ENCODE measurements around the gene NCMAP.
"Not testable (repeated sequence)": the region's sequence is repeated elsewhere in the genome, so short reads cannot be mapped to it uniquely, and the experiment has no call there.

Gene NCMAP

DNA sequence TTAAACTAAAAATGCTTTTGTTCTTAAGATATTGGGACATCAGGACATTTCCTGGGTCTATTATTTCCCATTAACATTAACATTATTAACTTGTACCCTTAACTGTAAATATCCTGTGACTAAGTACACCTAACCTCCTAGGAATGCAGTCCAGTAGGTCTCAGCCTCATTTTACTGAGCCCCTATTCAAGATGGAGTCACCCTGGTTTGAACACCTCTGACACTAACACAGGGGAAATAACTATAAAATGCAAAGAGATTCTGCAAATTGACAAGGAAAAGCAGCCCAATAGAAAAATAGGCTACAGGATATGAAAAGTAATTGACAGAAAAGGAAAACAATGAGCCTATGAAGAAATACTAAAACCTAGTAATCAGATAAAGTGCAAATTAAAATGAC lies 11.6 kb upstream of the NCMAP start:
- Histone ChIP-seq H3K4me3 (ENCODE audit: low read depth, low read length) (no peak overlapping the region), H3K27ac (ENCODE audit: low read depth, low read length) (no peak overlapping the region), H3K27me3 (ENCODE audit: control insufficient read depth, insufficient read depth, low read length) (no peaks in the 10 kb centered on the region), H3K9ac (ENCODE audit: low read length) (no peak overlapping the region), H3K9me3 (ENCODE audit: control insufficient read depth, insufficient read depth, low read depth, low read length) (no peaks in the 10 kb centered on the region), H3K4me1 (ENCODE audit: control insufficient read depth, insufficient read depth, low read length) (peaks cover 15% of the 10 kb centered on the region), H3K36me3 (ENCODE audit: control insufficient read depth, insufficient read depth, low read length) (no peaks in the 10 kb centered on the region)

DNA sequence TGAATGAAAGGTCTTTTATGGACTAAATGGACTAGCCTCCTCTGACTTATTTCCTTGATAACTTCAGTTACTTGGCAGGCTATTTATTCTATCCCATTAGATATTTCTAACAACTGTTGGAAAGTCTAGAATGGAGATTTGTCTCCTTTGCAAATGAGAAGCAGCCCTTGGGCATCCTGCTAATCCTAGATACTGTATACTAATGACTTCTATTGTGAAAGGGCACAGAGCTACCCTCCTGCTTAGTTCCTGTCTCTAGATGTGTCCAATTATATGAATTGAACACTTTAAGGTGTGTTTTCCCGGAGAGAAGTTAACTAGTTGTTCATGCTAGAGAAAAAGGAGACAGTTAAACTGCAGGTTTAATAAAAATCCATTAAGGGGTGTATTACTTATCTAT lies 10.2 kb upstream of the NCMAP start:
- Histone ChIP-seq H3K36me3 (ENCODE audit: control insufficient read depth, insufficient read depth, low read length) (no peaks in the 10 kb centered on the region), H3K27ac (ENCODE audit: low read depth, low read length) (no peak overlapping the region), H3K4me1 (ENCODE audit: control insufficient read depth, insufficient read depth, low read length) (peaks cover 13% of the 10 kb centered on the region), H3K9me3 (ENCODE audit: control insufficient read depth, insufficient read depth, low read depth, low read length) (no peaks in the 10 kb centered on the region), H3K27me3 (ENCODE audit: control insufficient read depth, insufficient read depth, low read length) (no peaks in the 10 kb centered on the region), H3K4me3 (ENCODE audit: low read depth, low read length) (no peak overlapping the region), H3K9ac (ENCODE audit: low read length) (no peak overlapping the region)

DNA sequence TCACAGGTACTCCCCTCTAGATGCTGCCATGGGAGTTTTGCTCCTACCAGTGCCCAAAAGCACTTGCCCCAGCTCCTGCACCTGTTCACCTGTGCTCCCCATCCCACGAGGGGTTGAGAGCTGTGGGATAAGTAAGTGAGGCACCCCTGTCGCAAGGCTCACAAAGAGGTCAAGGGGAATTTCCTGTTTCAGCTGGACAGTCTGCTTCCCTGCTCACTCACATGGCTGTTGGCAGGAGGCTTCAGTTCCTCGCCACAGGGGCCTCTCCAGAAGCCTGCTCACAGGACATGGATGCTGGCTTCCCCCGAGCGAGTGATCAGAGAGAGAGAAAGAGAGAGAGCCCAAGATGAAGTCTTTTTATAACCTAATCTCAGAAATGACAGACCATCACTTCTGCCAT lies 8.7 kb upstream of the NCMAP start:
- H3K36me3 ChIP-seq (ENCODE audit: control insufficient read depth, insufficient read depth, low read length): no peaks in the 10 kb centered on the region
- H3K4me1 ChIP-seq (ENCODE audit: control insufficient read depth, insufficient read depth, low read length): peaks cover 2% of the 10 kb centered on the region; the same call in 1 of the 2 replicates
- H3K27me3 ChIP-seq (ENCODE audit: control insufficient read depth, insufficient read depth, low read length): no peaks in the 10 kb centered on the region
- H3K9ac ChIP-seq (ENCODE audit: low read length): no peak overlapping the region
- no peak overlapping the region for H3K4me3 ChIP-seq (ENCODE audit: low read depth, low read length)
- H3K27ac ChIP-seq (ENCODE audit: low read depth, low read length): no peak overlapping the region
- no peaks in the 10 kb centered on the region for H3K9me3 ChIP-seq (ENCODE audit: control insufficient read depth, insufficient read depth, low read depth, low read length)

DNA sequence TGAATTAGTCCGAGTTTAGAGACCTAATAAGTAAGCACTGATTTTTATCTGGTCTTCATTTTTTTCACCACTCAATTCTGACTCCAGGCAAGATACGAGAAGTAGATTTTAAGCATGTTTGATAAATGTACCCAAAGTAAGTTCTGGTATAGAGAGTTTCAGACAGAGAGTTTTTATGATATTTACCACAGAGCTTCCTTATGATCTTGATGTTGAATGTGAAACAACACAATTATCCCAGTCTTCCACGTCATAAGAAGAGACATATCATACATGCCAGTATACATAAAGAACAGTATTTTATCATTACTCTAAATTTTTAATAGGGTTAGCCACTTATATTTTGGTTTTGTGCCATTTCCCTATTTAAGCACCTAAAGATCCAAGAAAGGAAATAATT lies 7.8 kb upstream of the NCMAP start:
- Histone ChIP-seq H3K9ac (ENCODE audit: low read length) (no peak overlapping the region), H3K4me3 (ENCODE audit: low read depth, low read length) (no peak overlapping the region), H3K4me1 (ENCODE audit: control insufficient read depth, insufficient read depth, low read length) (peaks cover 6% of the 10 kb centered on the region; the same call in 1 of the 2 replicates), H3K9me3 (ENCODE audit: control insufficient read depth, insufficient read depth, low read depth, low read length) (no peaks in the 10 kb centered on the region), H3K27me3 (ENCODE audit: control insufficient read depth, insufficient read depth, low read length) (no peaks in the 10 kb centered on the region), H3K27ac (ENCODE audit: low read depth, low read length) (no peak overlapping the region), H3K36me3 (ENCODE audit: control insufficient read depth, insufficient read depth, low read length) (no peaks in the 10 kb centered on the region)

DNA sequence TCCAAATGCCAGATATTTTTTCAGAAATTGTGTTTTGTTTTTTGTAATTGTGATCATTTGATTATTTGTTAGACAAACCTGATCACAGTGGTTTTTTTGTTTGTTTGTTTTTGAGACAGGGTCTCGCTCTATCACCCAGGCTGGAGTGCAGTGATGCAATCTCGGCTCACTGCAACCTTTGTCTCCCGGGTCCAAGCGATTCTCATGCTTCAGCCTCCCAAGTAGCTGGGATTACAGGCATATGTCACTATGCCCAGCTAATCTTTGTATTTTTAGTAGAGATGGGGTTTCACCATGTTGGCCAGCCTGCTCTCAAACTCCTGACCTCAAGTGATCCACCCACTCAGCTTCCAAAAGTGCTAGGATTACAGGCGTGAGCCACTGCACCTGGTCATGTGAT lies 6.7 kb upstream of the NCMAP start:
- H3K4me3 ChIP-seq (ENCODE audit: low read depth, low read length); H3K4me1 ChIP-seq (ENCODE audit: control insufficient read depth, insufficient read depth, low read length); H3K27ac ChIP-seq (ENCODE audit: low read depth, low read length); H3K9me3 ChIP-seq (ENCODE audit: control insufficient read depth, insufficient read depth, low read depth, low read length); H3K36me3 ChIP-seq (ENCODE audit: control insufficient read depth, insufficient read depth, low read length); H3K9ac ChIP-seq (ENCODE audit: low read length); H3K27me3 ChIP-seq (ENCODE audit: control insufficient read depth, insufficient read depth, low read length): not testable (repeated sequence)

DNA sequence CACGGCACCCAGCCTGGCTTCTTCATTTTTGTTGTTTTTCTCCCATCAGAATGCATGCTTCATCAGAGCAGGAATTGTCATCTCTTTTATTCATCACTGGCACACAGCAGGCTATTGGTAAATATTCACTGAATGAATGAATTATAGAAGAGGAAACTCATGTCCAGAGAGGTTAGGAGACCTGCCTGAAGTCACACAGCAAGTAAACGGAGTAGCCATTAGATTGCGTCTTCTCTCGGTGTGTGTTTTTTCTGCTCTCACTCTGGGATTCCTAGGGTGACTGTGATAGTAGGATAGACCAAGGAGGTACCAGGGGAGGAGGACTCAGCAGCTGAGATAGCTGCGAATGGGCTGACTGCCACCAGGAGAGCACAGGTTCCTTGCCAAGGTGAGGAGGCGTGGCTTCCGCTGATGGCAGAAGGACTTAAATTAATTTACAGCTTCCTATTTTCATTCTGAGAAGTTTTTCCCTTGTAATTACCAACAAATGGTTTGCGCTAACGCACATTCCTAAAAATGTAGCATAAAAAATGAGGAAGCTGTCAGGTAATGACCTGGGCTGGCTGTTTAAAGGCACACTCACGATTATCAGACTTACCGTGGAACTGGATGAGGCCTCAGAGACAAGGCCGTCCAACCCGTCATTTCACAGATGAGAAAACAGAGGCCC lies 4.5 kb upstream of the NCMAP start:
- Histone ChIP-seq H3K4me3 (ENCODE audit: low read depth, low read length) (no peak overlapping the region), H3K9ac (ENCODE audit: low read length) (no peak overlapping the region), H3K27ac (ENCODE audit: low read depth, low read length) (no peak overlapping the region), H3K27me3 (ENCODE audit: control insufficient read depth, insufficient read depth, low read length) (peaks cover 25% of the 10 kb centered on the region), H3K9me3 (ENCODE audit: control insufficient read depth, insufficient read depth, low read depth, low read length) (no peaks in the 10 kb centered on the region), H3K36me3 (ENCODE audit: control insufficient read depth, insufficient read depth, low read length) (no peaks in the 10 kb centered on the region), H3K4me1 (ENCODE audit: control insufficient read depth, insufficient read depth, low read length) (peaks cover 7% of the 10 kb centered on the region; the same call in 1 of the 2 replicates)

DNA sequence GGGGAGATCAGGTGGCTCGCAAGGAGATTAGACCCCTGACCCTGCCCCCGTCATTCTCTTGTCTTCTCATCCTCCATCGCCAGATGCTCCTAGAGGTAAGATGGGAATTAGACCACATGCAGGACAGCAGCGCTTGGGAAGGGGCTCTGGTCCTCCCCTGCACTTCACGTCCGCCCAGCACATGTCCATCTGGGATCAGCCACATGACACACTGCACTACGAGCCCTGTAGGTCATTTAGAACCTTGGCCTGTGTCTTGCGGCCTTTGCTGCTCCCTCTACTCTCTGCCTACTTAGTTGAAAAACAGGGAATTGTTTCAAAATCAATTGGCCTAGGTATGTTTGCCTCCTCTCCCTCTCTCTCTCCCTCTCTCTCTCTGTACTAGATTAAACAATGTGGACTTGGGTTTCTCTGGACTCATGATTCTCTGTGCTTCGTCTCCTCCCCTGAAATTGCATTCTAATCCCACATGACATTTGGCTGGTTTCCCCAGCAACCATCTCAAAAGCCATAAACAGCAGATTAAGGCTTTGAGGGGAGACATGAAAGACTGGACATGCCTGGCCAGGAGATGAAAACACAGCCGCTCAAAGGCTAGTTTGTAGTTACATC lies 3.8 kb upstream of the NCMAP start:
- Histone ChIP-seq H3K27me3 (ENCODE audit: control insufficient read depth, insufficient read depth, low read length) (peaks cover 32% of the 10 kb centered on the region), H3K4me3 (ENCODE audit: low read depth, low read length) (no peak overlapping the region), H3K9me3 (ENCODE audit: control insufficient read depth, insufficient read depth, low read depth, low read length) (no peaks in the 10 kb centered on the region), H3K9ac (ENCODE audit: low read length) (no peak overlapping the region), H3K27ac (ENCODE audit: low read depth, low read length) (no peak overlapping the region), H3K4me1 (ENCODE audit: control insufficient read depth, insufficient read depth, low read length) (peaks cover 8% of the 10 kb centered on the region; the same call in 1 of the 2 replicates), H3K36me3 (ENCODE audit: control insufficient read depth, insufficient read depth, low read length) (no peaks in the 10 kb centered on the region)

DNA sequence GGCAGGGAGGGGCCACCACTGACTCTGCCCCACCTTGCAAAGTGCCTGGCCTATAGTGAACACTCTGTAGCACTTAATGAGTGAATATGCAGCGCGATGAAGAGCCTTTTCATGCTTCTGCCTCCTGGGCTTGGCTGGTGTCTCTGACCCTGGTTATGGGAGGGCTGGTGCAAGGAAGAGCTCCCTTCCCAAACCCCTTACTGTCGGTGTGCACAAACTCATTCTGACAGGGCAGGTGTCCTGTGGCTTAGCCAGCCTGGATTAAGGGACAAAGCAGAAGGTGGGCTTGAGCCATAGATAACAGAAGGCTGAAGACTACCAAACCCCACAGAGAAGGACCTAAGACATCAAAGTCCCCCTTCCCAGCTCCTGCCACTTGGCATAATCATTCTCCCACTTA lies 2.0 kb upstream of the NCMAP start:
- H3K27ac ChIP-seq (ENCODE audit: low read depth, low read length): no peak overlapping the region
- no peaks in the 10 kb centered on the region for H3K36me3 ChIP-seq (ENCODE audit: control insufficient read depth, insufficient read depth, low read length)
- no peak overlapping the region for H3K4me3 ChIP-seq (ENCODE audit: low read depth, low read length)
- peaks cover 8% of the 10 kb centered on the region; the same call in 1 of the 2 replicates for H3K4me1 ChIP-seq (ENCODE audit: control insufficient read depth, insufficient read depth, low read length)
- H3K9me3 ChIP-seq (ENCODE audit: control insufficient read depth, insufficient read depth, low read depth, low read length): no peaks in the 10 kb centered on the region
- H3K27me3 ChIP-seq (ENCODE audit: control insufficient read depth, insufficient read depth, low read length): peaks cover 45% of the 10 kb centered on the region
- no peak overlapping the region for H3K9ac ChIP-seq (ENCODE audit: low read length)

DNA sequence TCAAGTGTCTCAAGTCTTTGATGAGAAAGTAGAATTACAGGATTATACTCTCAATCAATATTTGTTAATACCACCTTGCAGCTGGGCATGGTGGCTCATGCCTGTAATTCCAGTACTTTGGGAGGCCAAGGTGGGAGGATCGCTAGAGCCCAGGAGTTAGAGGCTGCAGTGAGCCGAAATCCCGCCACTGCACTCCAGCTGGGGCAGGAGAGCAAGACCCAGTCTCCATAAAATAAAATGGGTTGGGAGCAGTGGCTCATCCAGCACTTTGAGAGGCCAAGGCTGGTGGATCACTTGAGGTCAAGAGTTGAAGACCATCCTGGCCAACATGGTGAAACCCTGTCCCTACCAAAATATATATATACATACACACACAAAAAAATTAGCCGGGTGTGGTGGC lies 1.2 kb upstream of the NCMAP start:
- H3K27me3 ChIP-seq (ENCODE audit: control insufficient read depth, insufficient read depth, low read length): peaks cover 45% of the 10 kb centered on the region
- H3K9ac ChIP-seq (ENCODE audit: low read length): no peak overlapping the region
- H3K9me3 ChIP-seq (ENCODE audit: control insufficient read depth, insufficient read depth, low read depth, low read length): no peaks in the 10 kb centered on the region
- no peak overlapping the region for H3K27ac ChIP-seq (ENCODE audit: low read depth, low read length)
- H3K4me1 ChIP-seq (ENCODE audit: control insufficient read depth, insufficient read depth, low read length): peaks cover 8% of the 10 kb centered on the region; the same call in 1 of the 2 replicates
- H3K36me3 ChIP-seq (ENCODE audit: control insufficient read depth, insufficient read depth, low read length): no peaks in the 10 kb centered on the region
- no peak overlapping the region for H3K4me3 ChIP-seq (ENCODE audit: low read depth, low read length)

DNA sequence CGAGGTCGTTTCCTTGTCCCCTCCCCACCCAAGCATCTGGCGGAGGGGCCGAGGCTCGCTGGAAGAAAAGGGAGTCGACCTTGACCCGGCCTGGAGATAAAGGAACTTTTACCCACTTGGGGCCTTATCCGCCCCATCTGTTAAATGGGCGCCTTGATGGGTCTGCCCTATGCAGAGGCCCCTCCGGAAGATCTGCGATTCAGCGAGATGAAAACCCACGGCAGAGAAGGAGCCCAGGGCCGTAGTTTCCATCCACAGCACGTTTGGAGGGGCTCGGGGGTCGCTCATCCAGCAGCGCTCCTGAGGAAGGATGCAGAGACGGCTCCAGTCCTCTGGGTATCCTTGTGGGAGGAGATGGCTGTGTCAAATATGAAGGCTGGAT lies 518 bp downstream of the NCMAP start:
- Histone ChIP-seq H3K27ac (ENCODE audit: low read depth, low read length) (no peak overlapping the region), H3K4me1 (ENCODE audit: control insufficient read depth, insufficient read depth, low read length) (peaks cover 8% of the 10 kb centered on the region; the same call in 1 of the 2 replicates), H3K9ac (ENCODE audit: low read length) (no peak overlapping the region), H3K4me3 (ENCODE audit: low read depth, low read length) (peak overlapping the region; percentile 54), H3K27me3 (ENCODE audit: control insufficient read depth, insufficient read depth, low read length) (peaks cover 45% of the 10 kb centered on the region), H3K36me3 (ENCODE audit: control insufficient read depth, insufficient read depth, low read length) (no peaks in the 10 kb centered on the region), H3K9me3 (ENCODE audit: control insufficient read depth, insufficient read depth, low read depth, low read length) (no peaks in the 10 kb centered on the region)

DNA sequence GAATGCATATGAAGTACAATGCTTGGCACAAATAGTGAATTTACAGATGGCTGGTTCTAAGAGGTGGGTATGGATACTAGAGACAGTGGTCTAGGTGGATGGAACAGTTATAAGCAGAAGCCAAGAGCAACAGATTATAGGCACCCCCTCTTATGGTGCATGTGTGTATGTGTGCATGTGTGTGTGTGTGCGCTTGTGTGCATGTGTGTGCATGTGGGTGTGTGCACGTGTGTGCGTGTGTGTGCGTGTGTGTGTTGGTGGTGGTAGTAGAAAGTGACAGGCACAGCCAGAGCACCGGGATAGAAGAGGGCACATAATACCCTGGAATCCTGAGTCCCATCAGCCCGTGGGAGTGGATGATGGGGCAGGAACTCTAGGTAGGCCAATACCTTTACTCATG lies 1.3 kb downstream of the NCMAP start:
- Histone ChIP-seq H3K9me3 (ENCODE audit: control insufficient read depth, insufficient read depth, low read depth, low read length) (no peaks in the 10 kb centered on the region), H3K4me3 (ENCODE audit: low read depth, low read length) (no peak overlapping the region), H3K27me3 (ENCODE audit: control insufficient read depth, insufficient read depth, low read length) (peaks cover 45% of the 10 kb centered on the region), H3K4me1 (ENCODE audit: control insufficient read depth, insufficient read depth, low read length) (peaks cover 7% of the 10 kb centered on the region; the same call in 1 of the 2 replicates), H3K36me3 (ENCODE audit: control insufficient read depth, insufficient read depth, low read length) (no peaks in the 10 kb centered on the region), H3K9ac (ENCODE audit: low read length) (no peak overlapping the region), H3K27ac (ENCODE audit: low read depth, low read length) (no peak overlapping the region)
